Activated CD8-positive, alpha-beta memory T cell treated with anti-CD3 and anti-CD28 coated beads, Interleukin-2, amount 50 U/mL, for 48 hours (primary cell): ENCODE measurements around the gene MAD1L1.
A peak's percentile ranks its signal among the peaks of the same experiment; 100 is the strongest.
"Not testable (repeated sequence)": the region's sequence is repeated elsewhere in the genome, so short reads cannot be mapped to it uniquely, and the experiment has no call there.

Source experiments
- DNase-seq: peaks from one replicate; pipeline ENCODE4 v3.0.0-alpha.2; 2020

MAD1L1 gene

DNA sequence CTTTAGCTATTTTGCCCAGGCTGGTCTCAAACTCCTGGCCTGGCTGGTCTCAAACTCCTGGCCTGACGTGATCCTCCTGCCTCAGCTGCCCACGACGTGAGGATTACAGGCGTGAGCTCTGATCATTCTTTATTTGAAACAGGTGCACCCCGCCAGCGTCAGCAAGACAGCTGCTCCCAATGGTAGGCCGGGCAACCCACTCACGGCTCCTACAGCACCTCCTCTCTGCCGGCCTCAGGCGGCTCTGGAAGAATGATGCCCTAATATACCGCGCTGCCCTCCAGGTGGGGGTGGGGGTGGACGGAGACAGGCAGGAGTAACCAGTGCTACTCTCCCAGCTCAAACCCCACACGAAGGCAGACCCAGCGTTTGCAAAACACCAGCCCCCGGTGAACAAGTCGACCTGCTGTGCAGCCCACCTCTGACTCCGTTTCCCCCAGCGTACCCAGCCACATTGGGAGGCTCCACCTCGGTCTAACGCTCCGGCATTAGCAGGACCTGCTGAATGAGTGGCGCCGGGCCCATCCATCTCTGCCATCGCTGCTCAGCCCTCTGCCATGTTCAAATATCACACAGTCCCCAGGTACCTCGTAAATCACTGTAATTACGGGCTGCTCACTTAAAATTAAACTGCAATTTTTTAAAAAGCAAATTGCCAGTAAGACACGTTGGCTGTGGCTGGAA, 414.0 kb downstream of the MAD1L1 start:
- DNase-seq, result peak; percentile 43

DNA sequence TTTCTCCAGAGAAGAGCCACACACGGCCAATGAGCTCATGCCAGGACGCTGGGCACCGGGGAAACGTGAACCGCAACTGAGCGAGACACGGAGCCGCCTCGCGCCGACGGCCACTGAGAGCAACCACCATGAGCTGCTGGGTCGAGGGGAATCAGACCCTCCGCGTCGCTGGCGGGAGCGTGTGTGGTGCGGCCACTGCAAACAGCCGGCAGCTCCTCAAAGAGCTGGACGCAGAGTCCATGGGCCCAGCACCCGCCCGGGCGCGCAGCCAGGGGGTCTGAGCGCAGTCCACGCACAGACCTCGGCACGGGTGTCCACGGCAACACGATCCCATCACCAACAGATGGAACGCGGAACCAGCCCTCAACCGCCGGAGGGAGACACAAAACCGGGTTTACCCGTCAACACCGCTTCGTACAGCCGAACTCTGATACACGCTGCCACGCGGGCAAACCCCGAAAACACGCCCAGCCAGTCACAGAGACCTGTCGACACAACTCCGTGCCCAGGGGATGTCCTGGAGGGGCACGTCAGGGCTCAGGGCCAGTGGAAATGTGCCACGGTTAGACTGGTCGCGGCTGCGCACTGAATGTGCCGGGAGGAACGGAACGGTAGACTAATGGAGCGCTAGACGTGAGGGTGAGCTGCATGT, 415.6 kb downstream of the MAD1L1 start:
- peak; percentile 42 for DNase-seq

DNA sequence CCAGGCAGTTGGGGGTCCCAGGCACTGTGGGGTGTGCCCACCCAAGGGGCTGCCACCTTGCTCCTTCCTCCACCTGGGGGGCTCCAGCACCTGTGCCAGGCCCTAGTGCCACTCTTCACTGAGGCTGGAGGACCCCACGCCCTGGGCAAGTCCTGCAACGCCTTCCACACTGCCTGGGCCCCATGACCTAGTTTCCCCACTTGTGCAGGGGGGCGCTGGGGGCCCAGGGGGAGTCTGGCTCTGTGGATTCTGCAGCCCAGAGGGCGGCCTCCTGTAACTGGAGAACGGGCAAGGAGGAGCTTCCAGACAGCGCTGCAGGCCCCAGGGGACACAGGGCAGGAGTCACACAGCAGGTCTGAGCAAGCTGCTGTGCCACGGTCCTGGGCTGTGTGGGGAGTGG, 416.3 kb downstream of the MAD1L1 start:
- DNase-seq, result not testable (repeated sequence)

- DNase-seq, result not testable (repeated sequence)
These were observed 417.0 kb downstream of the MAD1L1 start for GRCh38 chr7:1815551-1816281.

DNA sequence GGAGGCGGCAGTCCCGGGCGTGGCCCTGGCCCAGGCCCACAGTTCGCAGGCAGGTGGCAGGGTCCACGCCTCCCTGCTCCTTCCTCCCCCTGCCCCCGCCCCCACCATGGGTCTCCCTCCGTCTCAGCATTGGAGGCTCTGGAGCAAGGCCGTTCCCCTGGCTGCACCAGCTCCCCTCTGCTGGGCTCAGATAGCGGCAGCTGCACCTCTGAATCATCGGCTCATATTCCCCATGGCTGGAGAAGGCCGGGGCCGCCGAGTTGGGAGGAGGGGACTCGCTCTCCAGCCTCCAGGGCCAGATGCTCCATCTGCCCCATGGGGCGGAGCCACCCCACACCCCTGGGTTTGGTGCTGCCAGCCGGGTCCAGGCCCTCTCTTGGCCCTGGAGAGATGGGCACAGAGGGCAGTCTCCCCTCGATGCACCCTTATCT, 417.7 kb downstream of the MAD1L1 start:
- no peak for DNase-seq

DNA sequence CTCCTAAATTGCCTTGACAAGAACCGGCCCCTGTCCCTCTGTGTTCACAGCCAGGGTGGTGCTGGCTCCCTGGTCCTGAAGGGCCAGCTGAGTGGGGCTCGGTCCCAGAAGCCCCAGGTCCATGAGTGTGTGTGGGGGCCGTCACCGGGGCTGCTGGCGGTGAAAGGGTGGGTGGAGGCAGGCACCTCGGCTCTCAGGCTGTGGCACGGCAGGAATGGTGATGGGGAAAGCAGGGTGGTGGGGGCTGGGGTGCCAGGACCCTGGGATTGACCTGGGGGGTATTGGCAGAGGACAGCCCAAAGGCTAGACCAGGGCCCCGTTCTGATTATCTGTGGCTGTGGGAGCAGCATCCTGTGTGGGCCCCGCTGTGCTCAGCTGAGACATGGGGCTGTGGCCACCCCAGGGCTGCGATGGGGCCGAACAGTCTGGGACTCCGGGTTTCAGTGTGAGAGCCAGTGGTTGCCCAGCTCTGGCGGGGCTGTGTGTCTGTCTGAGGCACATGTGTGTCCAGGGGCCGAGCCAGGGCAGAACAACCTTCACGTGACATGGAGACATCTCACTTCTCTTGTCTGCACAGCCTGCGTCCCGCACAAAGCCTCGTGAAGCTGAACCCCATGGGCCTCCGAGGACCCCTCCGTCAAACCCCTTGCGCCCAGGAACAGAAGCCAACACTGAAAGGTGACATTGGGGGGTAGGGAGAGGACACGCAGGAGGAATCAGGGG, 418.5 kb downstream of the MAD1L1 start:
- no peak for DNase-seq

- DNase-seq, result no peak
These were observed 419.2 kb downstream of the MAD1L1 start for GRCh38 chr7:1813394-1814088.

- no peak for DNase-seq
These were observed 420.0 kb downstream of the MAD1L1 start for GRCh38 chr7:1812509-1813393.

- DNase-seq, result no peak
These were observed 420.8 kb downstream of the MAD1L1 start for GRCh38 chr7:1811850-1812508.

- no peak for DNase-seq
These were observed 421.5 kb downstream of the MAD1L1 start for GRCh38 chr7:1810961-1811849.

DNA sequence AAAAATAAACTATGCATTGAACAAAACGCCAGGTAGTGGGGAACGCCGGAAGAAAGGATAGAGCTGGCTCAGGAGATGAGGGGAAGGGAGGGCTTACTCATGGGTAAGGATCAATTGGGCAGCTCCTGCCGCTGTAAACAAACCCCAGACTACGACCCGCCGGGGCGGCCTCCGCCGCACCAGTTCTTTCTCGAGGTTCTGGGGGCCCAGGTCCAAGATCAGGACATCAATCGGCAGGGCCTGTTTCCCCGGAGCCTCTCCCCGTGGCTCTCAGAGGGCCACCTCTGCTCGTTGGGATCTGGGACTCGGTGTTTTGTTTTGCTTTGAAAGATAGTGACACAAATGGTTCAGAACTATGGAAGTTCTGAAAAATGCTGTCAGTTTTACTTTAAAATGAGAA, 422.2 kb downstream of the MAD1L1 start:
- no peak for DNase-seq

GRCh38 chr7:1809601-1810258, 423.0 kb downstream of the MAD1L1 start:
- no peak for DNase-seq

- DNase-seq, result no peak
These were observed 423.7 kb downstream of the MAD1L1 start for GRCh38 chr7:1809070-1809469.

GRCh38 chr7:1807821-1808600, 424.7 kb downstream of the MAD1L1 start:
- no peak for DNase-seq

DNA sequence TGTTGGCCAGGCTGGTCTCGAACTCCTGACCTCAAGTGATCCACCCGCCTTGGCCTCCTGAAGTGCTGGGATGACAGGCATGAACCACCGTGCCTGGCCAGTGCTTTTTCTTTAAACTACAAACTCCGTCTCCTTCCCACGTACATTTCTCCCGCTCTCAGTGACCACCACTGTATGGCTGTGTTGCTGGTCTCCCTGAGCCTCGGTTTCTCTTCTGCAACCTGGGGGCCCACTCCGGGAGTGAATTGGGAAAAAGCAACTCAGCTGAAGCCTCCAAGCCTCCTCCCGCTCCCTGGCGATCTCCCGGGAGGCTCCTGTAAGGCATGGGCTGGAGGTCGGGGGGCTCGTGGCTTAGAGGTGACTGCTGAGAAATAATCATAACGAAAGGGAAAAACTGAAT, 426.4 kb downstream of the MAD1L1 start:
- DNase-seq, result no peak

DNA sequence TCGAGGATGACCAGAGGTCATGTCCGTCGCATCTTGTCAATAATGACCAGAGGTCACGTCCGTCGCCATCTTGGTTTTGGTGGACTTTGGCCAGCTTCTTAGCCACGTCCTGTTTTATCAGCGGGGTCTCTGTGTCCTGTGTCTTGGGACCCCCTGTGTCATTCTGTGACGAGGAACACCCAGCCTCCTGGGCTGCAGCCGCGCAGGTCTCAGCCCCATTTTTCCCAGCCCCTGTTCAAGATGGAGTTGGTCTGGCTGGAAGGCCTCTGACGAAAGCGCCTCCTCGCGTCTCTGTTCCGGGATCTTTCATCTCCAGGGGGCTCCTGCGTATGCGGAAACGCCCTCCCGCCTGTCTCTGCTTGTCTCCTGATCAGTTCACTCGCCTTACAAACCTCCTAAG, 428.4 kb downstream of the MAD1L1 start:
- peak; percentile 3 for DNase-seq

GRCh38 chr7:1802899-1803298, 429.8 kb downstream of the MAD1L1 start:
- peak; percentile 40 for DNase-seq

DNA sequence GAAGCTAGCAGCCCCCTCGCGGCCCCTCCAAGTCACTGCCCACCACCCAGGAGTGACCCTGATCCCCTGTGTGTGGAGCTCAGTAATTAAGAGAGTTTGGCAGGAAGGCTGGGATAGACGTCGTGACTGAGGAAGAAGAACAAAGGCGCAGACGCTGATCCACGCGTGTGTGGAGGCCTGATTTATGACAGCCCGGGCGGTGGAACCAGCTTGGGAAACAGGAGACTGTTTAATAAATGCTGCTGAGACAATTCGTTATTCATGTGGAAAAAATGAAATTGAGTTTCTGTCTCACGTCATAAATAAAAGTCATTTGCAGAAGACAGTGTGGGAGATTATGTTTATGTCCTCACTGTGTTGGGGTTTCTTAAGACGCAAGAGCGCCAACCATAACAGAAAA, 431.8 kb downstream of the MAD1L1 start:
- DNase-seq, result peak; percentile 3

DNA sequence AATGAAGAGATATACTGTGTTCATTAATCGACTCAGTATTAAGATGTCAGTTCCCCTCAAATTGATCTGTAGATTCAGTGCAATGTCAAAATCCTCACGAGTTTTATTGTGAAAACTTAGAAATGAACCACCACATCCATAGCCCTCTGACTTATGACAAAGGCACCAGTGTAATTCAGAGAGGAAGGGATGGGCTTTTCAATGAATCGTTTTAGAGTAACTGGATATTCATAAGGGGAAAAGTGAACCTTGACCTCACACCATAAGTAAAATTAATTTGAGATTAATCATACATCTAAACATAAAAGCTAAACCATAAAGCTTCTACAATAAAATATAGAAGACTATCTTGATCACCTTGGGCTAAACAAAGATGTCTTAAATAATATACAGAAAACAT, 434.6 kb downstream of the MAD1L1 start:
- DNase-seq, result no peak
